ENCODE results near the gene MYO16.

Gene MYO16

DNA sequence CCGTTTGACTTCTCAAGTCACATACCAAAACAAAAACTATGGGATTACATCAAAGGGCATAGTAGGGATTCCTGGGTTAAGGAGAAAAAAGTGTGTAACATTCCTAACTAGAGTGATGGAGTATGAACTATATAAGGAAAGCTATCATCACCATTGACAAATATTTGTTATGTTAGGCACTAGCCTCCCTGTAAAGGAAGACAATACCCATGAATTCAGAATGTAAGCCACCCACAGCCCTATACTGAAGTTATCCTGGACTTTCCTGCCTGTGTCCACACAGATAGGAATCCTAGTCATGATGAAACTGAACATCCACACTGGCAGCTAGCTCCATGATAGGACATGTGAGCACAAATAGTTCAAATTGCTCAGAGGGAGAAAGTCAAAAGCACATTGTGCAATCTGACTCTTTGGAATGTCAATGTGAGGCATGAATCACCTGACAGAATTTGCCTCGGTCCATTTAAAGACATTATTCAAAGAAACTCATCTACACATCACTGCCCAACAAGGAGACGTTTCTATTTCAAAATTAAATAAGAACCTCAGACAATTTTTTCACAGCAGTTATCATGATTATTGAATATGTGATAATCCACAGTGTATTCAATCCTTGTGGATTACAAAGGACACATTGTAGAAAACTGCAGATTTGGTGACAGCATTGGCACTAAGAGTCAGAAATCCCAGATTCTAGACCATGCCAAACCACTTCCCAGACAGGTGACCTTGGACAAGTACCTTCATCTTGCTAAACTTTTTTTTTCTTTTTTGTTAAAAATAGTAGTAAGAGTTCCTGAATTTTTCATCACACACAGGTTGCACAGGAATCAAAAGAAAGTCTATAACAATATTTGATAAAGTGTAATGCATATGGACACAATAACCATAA lies 627.7 kb downstream of the MYO16 start:
- DNase-seq = no peak

Data from CD4-positive, alpha-beta T cell treated with Interleukin-1 beta for 1 hour (primary cell).